Inflammatory macrophage (primary cell): ENCODE measurements around the gene MXD1.
A peak's percentile ranks its signal among the peaks of the same experiment; 100 is the strongest.

ENCODE experiments used
- DNase-seq, 2 donors: peaks; one replicate each; pipeline ENCODE4 v3.0.0-alpha.2; 2020 to 2022

The MXD1 gene

DNA sequence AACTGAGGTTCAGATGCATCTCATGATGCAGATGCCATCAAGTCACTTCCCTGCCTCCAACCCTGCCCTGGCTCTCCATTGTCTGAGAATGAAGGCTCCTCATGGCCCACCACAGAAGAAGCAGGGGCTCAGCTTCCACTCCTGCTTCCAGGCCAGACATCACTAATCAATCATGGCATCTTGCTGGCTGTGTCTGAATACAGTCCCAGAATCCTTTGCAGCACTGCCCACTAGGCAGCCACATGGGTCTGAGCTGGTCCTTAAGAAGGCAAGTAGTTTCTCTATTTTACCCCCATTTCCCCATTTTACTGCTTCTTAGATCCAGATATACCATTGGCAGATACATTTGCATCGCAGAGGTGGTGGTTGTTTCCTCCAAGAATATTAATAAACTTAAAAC is 39.2 kb downstream of the MXD1 start:
- peak; percentile 54 to 63 for DNase-seq

DNA sequence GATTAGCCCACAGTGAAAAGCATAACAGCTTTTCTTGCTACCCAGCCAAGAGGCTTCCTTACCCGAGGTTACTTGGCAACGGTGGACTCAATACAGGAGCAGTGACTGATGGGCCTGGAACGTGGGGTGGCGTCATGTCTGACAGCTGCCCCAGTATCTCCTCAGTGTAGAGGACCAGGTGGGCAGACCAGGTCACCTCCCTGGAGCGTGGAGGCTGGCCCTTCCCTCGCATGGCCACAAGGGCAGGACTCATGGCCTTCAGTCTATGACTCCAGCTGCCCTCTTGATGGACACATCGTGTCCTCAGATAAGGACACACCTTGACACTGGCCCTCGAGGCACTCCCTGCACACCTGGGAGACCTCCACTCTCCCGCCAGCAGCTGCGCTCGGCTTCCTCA is 40.1 kb downstream of the MXD1 start:
- no peak for DNase-seq

DNA sequence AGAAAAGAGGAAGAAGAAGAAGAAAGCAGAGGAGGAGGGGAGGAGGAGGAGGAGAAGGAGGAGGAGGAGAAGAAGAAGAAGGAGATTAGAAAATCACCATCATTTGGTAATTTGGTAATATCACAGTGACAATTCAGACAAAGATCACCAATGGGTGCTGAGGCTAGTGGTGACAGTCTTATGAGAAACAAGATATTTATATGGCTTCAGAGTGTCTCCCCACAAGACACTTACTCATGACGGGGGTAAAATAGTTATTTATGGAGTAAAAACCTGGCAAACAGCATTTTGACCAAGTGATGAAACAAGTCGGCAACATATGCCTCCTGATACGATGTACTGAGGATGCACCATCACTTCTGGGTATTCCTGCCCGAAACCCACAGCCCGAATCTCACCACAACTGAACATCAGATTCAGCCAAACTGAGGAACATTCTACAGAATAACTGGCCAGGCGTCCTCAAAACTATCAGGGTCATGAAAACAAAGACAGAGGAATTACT is 41.6 kb downstream of the MXD1 start:
- DNase-seq, result no peak

DNA sequence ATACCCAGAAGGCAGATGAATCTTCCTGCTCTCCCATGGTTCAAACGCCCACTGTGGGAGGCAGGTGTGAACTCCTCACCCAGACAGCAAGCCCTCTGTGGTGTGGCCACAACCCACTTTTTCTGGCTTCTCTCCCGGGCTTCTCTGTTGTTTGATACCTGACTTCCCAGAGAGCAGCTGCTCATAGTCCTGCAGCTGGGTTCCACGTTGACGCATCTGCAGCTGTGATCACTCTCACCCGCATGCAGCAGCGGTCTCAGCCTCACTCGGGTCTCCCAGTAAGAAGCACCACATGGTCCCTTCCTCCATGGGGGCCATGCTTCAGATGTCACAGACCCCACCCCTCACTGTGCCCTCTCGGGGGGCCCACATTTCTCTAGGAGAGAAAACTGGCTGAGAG is 43.1 kb downstream of the MXD1 start:
- no peak for DNase-seq

DNA sequence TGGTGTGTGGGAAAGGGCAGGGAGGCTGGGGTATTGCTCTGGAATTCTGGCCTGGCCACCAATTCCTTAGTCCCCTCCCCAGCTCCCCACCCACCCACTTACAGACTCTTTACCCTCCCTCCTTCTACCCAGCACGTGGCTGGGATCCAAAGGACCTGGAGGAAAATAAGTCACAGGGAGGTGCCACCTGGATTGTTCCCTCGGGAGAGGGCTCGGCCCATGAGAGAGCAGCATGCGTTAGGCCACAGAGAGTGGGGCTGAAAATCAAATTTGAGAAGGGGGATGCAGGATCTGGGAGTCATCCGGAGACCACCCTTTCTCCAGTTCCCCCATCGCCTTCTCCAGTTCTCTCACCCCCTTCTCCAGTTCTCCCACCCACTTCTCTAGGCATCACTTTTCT is 43.6 kb downstream of the MXD1 start:
- no peak for DNase-seq

DNA sequence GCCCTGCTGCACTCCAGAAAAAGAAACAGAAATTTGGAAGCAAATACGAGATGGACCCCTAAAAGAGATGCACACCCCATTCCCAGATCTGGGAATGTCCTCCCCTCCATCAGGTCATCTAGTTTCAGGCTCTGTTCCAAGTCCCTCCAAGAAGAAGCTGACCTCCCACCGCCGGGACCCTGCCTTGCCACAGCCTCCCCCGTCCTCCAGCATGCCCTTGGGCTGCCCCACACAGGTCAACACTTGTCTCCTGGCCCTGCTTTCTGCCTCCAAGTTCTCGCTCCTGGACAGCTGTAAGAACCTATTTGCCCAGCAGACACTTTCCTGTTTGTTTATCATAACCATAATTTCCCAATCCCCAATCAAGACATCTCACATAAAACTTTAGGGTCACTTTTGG is 44.5 kb downstream of the MXD1 start:
- DNase-seq, result no peak

DNA sequence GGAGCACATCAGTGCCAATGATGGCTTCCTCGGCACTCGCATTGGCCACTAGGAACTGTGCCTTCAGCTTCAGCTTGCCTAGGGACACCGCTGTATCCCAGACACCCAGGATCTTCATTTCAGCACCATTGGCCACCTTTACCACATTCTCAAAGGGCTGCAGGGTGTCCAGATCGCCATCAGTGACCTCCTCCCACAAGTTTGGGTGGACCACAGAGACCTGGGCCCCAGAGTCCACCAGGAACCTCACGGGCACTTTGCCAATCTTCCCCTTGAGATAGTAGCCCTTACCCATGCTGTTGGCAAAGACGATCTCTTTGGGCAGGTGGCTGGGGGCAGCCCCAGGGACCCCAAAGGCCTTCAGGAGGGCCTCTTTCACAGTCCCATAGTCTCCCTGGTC is 45.9 kb downstream of the MXD1 start:
- no peak for DNase-seq

DNA sequence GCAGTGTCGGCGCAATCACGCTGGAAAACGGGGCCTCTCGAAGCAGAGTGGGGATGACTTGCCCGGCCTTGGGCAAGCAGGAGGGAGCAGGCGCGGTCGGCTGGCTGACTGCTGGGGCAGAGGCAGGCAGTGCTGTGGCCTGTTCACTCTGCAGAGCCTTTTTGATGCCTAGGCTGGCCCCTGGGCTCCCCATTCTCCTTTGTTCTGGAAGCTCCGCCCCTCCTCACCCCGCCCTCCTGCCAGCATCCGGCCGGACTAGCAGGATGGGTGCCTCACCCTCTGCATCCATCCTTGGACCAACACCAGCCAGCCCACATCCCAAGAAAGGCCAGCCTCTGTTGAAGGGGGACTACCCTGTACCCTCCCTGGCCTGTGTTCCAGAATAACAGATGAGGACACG is 46.6 kb downstream of the MXD1 start, which contains the start of gene ASPRV1:
Gene ASPRV1 (minus strand): TSS at position 136 of the 400 bp plus-strand sequence. CDS start 195 bp downstream, outside the sequence.
- DNase-seq, result no peak

DNA sequence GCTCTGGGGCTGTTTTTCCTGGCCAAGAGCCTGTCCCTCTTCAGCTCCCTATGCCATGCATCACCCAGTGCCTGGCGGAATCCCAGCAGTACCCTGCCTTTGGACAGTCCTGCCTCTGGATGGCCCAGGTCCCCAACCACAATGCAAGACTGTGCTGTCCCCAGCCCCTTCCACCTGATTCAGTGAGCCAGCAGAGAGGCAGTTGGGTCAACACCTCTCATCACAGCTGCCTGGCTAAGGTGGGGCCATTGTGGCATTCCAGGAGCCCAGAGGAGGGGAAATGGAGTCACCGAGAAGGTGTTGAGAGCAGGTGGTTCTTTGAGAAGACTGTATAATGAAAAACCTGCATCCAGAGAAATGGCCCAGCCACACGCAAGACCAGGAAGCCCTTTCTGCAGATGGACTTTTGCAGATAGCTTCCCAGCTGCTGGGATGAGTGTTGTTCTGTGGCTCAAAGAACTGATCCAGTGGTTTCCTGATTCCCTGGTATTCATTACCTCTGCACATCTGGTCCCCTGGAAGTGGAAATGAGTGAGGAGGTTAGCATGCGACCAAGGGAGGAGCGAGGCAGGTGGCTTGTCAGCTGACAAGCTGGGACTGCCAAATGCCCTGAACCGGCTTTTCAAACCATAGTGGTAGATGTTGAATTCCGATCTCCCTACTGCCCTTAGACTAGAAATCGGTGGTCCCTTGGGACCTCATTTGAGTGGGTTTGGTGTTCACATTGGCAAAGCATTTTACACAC is 48.2 kb downstream of the MXD1 start:
- no peak for DNase-seq

DNA sequence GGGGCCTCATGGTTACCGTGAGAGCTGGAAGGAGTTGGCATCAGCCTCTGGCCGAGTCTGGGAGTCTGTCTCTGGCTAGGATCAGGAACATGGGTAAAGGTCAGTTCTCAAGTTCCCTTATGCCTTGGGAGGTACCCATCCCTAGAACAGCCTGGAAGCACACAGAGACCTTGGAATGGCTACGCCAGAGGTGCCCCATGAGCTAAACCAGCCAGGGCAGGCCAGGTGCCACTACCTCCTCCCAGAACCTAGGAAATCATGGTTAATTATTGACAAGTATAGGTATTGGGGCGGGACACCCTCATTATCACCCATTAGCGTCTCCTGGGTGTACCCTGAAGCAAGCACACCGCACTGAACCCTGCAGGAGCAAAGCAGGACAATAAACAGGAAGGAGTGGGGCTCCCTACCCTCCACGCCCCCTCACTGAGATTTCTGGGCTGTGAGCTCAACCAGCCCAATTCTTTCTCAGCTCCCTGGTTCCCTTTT is 49.5 kb downstream of the MXD1 start:
- peak; percentile 54 to 77 for DNase-seq

DNA sequence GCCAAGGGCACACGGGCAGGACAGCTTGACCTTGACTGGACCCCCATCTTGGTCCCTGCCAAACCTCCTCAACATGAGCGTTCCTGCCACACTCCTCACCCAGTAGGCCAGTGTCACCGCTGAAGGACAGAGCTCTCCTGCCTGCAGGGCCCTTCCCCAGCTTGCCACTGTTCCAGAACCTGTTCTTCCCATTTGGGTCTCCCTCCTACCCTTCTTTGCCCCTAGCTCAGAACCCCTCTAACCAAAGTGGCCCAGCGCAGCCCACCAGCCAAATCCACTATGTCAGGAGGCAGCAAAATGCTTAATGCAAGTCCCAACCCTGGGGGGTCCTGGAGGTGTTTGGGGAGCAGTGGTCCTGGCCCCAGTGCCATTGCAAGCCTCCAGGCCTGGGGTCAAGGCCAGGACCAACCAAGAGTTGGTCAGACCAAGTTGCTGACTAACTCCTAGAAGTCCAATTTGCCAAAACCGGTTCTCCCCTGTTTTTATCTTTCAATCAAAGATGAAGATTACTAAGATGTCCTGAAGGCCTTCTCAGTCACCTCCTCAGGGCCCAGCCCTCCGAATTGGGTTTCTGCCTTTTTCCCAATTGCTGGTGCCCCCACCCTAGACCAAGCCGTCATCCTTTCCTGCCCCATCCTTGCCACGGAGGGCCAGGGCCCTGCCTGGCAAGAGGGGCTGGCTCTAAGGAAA is 51.0 kb downstream of the MXD1 start:
- no peak for DNase-seq

DNA sequence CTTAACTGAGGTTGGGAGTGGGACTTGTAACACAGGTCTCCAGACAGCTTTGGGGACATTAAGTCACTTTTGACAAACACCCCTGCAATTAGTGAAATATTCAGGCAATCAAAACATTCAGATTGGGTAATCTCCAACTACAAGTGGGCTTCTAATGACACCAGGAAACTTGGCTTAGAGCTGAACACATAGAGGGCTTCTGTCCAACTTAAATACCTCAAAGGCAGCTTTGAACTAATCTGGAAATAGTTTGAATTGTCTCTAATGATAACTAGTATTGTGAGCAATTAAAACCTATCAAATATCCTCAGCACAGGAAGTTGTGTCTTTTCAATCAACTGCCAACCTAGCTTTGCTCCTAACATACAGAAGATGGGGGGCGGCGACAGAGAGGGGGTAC is 51.6 kb downstream of the MXD1 start:
- DNase-seq, result no peak

DNA sequence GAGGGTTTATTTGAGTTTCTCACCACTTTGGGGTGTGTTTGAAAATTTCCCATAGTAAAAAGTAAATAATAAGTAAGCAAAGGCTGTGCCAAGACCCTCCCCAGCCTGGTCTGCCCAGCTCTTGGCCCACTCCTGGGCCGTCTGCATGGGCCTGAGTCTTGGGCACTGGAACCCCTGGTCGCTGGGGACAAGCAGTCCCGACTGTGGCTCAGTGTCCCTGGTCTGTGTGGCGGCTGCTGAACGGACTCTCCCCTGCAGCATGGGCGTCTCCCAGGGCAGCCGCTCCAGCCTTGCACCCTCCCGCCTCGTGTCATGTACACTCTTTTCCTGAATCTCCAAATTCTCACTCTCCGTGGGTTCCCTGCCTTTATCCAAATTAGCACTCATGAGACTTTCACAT is 53.7 kb downstream of the MXD1 start:
- no peak for DNase-seq

DNA sequence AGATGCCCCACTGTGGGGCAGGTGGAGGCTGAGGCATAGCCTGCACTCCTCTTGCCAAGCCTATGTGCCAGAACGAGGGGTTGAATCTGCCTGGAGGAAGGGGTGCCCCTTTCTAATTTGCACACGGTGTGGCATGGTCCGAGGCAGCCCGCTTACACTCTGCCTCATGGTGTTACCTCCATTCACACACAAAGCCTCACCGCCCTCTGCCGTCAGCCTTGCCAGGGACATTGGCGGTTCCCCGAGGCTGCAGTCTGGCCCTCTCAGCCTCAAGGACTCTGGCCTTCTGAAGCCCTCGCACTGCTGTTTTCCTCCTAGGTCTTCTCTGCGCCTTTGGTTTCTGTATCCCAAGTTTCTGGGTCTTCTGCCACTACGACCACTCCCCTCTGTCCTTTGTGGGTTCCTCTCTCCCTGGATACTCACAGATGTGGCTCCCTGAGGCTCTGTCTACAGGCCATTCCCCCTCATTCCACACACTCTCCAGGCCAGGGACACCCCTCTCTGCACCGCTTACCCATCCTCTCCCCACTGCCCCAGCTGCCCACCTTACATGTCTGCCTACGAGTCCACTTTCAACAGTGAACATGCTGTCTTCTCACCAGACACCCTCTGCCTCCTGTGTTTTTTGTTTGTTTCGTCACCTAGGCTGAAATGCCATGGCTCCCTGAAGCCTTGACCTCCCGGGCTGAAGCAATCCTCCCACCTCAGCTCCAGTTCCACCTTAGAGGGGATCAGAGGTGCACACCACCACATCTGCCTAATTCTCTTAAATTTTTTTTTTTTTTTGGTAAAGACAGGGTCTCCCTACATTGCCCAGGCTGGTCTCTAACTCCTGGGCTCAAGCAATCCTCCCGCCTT is 54.4 kb downstream of the MXD1 start:
- no peak for DNase-seq

DNA sequence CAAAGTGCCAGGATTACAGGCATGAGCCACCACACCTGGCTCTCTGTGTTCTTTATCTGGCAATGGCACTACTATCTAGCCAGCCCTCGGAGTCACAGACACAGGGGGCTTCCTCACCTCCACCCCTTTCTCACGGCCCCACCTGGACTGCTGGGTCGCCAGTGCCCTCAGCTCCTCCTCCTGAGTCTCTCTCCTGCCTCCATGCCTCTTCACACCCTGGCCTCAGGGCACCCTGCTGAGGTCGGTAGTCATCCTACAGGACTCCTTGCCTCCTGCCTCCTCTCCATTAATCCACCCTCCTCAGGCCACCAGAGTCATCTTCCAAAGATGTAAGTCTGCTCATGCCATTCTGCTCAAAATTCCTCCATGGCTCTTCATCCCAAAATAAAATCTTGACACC is 55.1 kb downstream of the MXD1 start:
- DNase-seq, result no peak

DNA sequence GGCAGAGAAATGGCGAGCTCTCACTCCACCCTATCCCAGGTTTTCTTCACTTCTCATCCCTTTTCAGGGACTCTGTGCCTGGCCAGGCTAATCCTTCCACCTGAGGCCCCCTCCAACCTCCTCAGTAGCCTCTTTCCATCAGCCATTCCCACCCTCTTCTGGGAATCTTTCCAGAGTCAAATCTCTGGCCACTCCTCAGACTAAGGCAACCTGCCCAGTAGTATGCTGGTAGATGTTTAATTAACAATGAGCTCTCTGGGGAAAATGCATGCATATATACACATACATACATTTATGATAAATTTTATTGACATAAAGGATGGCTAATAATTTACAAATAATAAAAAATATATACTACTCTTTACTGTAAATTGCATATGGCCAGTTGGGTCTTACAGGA is 57.9 kb downstream of the MXD1 start:
- no peak for DNase-seq

DNA sequence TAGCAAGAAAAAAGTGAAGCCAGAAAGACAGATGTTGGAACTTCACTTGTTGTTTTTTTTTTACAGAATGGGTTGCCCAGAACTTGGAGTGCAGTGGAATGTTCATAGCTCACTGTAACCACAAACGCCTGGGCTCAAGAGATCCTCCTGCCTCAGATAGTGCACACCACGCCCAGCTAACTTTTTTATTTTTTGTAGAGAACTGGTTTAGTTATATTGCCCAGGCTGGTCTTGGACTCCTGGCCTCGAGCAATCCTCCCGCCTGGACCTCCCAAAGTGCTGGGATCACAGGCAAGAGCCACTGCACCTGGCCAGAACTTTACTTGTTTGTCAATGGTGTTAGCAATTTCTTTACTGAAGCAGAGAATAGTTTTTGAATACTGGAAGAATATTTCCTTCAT is 58.4 kb downstream of the MXD1 start:
- no peak for DNase-seq

DNA sequence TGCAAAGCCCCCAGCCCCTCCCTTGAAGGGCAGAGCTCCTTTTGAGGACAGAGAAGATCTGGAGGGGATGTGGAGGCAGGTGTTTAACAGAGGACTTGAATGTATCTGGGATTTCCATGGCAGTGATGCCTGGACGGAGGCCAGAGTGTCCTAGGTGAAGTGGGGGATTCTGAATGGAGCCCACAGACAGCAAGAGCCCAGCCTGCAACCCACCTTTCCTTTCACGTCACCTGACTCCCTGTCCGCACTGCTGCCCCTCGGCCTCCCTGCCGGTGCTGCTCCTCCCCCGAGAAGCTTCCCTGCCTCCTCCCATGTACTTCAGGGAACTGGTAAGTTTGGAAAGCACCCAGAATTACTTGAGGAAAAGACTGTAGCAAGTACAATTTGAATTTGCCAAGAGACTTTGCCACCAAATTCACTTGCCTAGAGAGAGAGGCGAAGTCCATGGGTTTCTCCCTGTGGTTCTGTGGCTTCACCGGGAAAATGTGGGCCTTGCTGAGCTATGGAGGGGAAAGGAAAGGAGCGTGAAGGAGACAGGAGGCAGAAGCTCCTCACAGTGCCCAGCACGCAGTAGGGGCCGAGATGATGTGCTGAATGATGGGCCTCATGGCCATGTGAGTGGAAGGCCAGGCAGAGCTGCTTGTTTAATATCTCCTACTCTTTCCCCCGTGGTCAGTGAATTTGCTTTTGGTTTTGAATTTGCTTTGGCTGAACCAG is 60.4 kb downstream of the MXD1 start:
- DNase-seq, result no peak

DNA sequence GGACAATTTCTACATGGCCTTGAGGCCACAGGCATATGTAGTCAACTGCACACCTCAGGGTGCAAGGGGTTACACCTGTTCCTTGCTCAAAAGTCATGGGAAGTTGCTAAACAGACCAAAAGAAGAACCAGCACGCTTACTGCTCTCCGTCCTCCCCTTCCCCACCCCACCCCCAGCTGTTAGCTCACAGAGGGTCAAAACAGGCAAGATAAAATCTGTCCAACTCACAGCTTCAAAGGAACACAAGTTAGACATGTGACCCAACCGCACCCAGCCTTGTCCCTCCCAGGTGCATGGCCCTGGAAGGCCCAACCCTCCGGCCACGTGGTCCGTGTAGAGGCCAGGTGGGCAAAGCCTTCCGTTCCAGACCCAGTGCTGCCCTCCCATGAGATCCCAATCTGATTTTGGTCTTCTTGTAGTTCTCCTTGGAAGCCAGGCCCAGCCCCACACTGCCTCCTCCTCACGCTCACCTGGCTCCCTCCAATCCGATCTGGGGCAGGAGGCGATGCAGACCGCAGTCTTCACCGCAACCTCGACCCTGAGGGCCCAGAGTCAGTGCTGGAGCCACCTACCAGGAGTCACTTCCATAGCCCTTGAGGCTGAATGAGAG is 61.0 kb downstream of the MXD1 start:
- DNase-seq, result no peak

DNA sequence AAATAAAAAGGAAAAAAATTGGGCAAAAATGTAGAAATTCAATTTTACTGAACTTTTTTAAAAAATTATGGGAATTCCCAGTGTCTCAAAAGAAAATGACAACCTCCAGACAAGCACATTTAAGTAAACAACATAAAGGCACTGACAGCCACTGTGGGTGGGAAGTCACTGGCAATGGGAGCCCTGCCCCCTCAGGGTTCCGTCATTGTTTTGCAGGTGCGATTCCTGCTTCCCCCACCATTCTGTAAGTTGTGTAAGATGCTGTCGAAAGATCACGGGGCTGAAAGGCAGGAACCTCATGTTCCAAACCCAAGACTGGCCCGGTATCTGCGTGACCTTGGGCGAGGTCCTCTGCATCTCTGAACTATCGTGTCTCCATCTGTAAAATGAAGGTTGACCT is 62.3 kb downstream of the MXD1 start:
- peak in 1 of 2 donors; percentile 14 for DNase-seq

DNA sequence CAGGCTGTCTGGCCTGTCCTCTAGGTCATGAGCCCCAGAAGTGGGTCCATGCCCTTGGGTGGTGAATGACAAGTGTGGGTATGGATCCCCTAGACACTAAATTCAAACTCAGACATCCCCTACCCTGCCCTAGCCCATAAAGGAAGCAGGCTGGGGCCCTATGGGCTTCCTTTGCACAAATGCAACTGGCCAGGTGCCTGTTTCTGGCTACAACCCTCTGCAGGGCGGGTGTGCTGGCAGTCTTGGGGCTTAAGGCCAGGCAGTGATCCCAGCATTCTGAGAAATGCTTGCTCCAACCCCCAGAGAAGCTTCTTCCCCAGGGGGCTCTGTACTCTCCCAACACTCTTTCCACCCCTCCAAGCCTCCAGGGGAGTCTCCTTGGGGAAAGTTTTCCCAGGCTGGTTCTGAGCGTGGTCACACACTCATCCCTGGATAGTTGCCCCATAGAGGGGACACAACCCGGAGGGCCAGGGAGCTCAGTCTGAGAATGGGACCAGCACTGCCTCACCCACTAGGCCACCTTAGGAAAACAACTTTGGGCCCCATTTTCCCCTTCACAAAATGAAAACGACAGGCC is 63.1 kb downstream of the MXD1 start:
- no peak for DNase-seq
